ENCODE data around the gene PPP1R3F. TPM values are rescaled to one million over a fixed set of nuclear protein-coding genes. Genes with fewer than 3 reads are reported as not detected.

The PPP1R3F gene
- total RNA-seq, 4 donors from 2014 or later = 4.8 to 13.3 (median 5.7) TPM

DNA sequence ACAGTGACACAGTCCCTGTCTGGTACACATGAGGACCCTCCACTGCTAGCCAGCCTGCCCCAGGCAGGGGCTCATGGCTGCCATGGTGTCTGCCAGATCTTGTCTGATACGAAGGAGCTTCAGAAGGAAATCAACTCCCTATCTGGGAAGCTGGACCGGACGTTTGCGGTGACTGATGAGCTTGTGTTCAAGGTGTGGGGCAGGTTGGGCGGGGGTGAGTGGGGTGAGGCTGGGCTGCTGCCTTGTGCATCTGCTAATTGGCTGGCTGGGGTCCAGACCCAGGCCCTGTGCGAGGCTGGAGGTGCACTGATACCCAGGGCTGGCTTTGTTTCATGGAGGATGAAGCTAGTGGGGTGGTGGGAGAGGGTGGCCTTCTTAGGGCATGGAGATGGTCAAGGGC lies 20.5 kb upstream of the PPP1R3F start:
- no peak for DNase-seq (ENCODE audit: low spot score in 2 of 2)
- no CpG with 5 or more reads among the region's 6 CpGs for WGBS
- Histone ChIP-seq H3K36me3 (peaks cover 33% of the 10 kb centered on the region), H3K4me3 (no peak overlapping the region), H3K27me3 (no peaks in the 10 kb centered on the region), H3K9me3 (no peaks in the 10 kb centered on the region), H3K4me1 (no peaks in the 10 kb centered on the region), H3K27ac (no peak overlapping the region)
- TF ChIP-seq POLR2A (IDR thresholded peaks at IDR 0.05) (no peak), POLR2AphosphoS5 (IDR thresholded peaks at IDR 0.05) (no peak), EP300 (IDR thresholded peaks at IDR 0.05) (no peak)
- TF ChIP-seq, protein P1, sequence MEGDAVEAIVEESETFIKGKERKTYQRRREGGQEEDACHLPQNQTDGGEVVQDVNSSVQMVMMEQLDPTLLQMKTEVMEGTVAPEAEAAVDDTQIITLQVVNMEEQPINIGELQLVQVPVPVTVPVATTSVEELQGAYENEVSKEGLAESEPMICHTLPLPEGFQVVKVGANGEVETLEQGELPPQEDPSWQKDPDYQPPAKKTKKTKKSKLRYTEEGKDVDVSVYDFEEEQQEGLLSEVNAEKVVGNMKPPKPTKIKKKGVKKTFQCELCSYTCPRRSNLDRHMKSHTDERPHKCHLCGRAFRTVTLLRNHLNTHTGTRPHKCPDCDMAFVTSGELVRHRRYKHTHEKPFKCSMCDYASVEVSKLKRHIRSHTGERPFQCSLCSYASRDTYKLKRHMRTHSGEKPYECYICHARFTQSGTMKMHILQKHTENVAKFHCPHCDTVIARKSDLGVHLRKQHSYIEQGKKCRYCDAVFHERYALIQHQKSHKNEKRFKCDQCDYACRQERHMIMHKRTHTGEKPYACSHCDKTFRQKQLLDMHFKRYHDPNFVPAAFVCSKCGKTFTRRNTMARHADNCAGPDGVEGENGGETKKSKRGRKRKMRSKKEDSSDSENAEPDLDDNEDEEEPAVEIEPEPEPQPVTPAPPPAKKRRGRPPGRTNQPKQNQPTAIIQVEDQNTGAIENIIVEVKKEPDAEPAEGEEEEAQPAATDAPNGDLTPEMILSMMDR (IDR thresholded peaks at IDR 0.05) = no peak

GRCh38 chrX:49249616-49250015 lies 20.0 kb upstream of the PPP1R3F start:
- WGBS = 81% methylated on average over 5 of the region's 9 CpGs
- no peak for DNase-seq (ENCODE audit: low spot score in 2 of 2)
- no peak overlapping the region for H3K27ac ChIP-seq
- H3K4me3 ChIP-seq = no peak overlapping the region
- H3K9me3 ChIP-seq = no peaks in the 10 kb centered on the region
- no peaks in the 10 kb centered on the region for H3K27me3 ChIP-seq
- TF ChIP-seq POLR2AphosphoS5 (IDR thresholded peaks at IDR 0.05) (no peak), POLR2A (IDR thresholded peaks at IDR 0.05) (no peak), EP300 (IDR thresholded peaks at IDR 0.05) (no peak)
- TF ChIP-seq, protein P1 (IDR thresholded peaks at IDR 0.05) = no peak
- no peaks in the 10 kb centered on the region for H3K4me1 ChIP-seq
- H3K36me3 ChIP-seq = peaks cover 30% of the 10 kb centered on the region

GRCh38 chrX:49250066-49250465 lies 19.5 kb upstream of the PPP1R3F start:
- Histone ChIP-seq H3K4me1 (no peaks in the 10 kb centered on the region), H3K27ac (no peak overlapping the region), H3K27me3 (no peaks in the 10 kb centered on the region), H3K4me3 (no peak overlapping the region), H3K9me3 (no peaks in the 10 kb centered on the region), H3K36me3 (peaks cover 25% of the 10 kb centered on the region)
- WGBS = 89% methylated on average over 4 of the region's 13 CpGs
- no peak for DNase-seq (ENCODE audit: low spot score in 2 of 2)
- no peak for TF ChIP-seq POLR2A (IDR thresholded peaks at IDR 0.05)
- TF ChIP-seq, protein P1 (IDR thresholded peaks at IDR 0.05) = no peak

GRCh38 chrX:49250578-49250977 lies 19.0 kb upstream of the PPP1R3F start:
- H3K36me3 ChIP-seq = peaks cover 25% of the 10 kb centered on the region
- WGBS = 77% methylated on average over 9 of the region's 9 CpGs
- no peak overlapping the region for H3K4me3 ChIP-seq
- DNase-seq (ENCODE audit: low spot score in 2 of 2) = no peak
- TF ChIP-seq POLR2A (IDR thresholded peaks at IDR 0.05) (no peak), EP300 (IDR thresholded peaks at IDR 0.05) (no peak), POLR2AphosphoS5 (IDR thresholded peaks at IDR 0.05) (no peak)
- TF ChIP-seq, protein P1 (IDR thresholded peaks at IDR 0.05) = no peak
- no peaks in the 10 kb centered on the region for H3K9me3 ChIP-seq
- H3K27ac ChIP-seq = no peak overlapping the region
- H3K4me1 ChIP-seq = no peaks in the 10 kb centered on the region
- H3K27me3 ChIP-seq = no peaks in the 10 kb centered on the region

DNA sequence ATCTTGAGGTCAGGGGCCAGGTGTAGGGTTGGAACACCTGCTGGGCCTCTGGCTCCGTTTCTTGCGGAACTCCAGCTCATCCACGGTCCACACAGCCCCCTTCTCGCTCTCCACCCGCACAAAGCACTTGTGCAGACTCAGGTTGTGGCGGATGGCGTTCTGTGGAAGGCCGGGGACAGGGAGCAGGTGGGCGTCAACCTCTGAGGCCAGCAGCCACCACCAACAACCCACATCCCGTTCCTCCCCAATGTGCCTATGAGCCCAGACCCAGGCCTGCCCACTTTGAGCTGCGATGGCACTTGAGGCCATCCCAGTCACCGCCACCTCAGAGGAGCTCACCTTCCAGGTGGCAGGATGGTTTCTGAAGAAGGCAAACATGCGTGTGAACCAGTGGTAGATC lies 18.3 kb upstream of the PPP1R3F start:
- no peak for DNase-seq (ENCODE audit: low spot score in 2 of 2)
- Histone ChIP-seq H3K4me1 (no peaks in the 10 kb centered on the region), H3K36me3 (peaks cover 25% of the 10 kb centered on the region), H3K27ac (no peak overlapping the region), H3K27me3 (no peaks in the 10 kb centered on the region), H3K4me3 (no peak overlapping the region), H3K9me3 (no peaks in the 10 kb centered on the region)
- WGBS = 88% methylated on average over 12 of the region's 13 CpGs
- TF ChIP-seq, protein P1 (IDR thresholded peaks at IDR 0.05) = no peak
- TF ChIP-seq POLR2AphosphoS5 (IDR thresholded peaks at IDR 0.05) (no peak), EP300 (IDR thresholded peaks at IDR 0.05) (no peak), POLR2A (IDR thresholded peaks at IDR 0.05) (no peak)

All from suprapubic skin (tissue), 4 donors.